ENCODE data around the gene ZFYVE28. TPM values are rescaled to one million over a fixed set of nuclear protein-coding genes. Genes with fewer than 3 reads are reported as not detected.

Gene ZFYVE28
- total and polyA plus RNA-seq, 2 donors (not counting 1 experiment from before 2014, with no cell fraction given), result 5.8 to 12.1 TPM

GRCh38 chr4:2331519-2332200, 86.8 kb downstream of the ZFYVE28 start:
- intact Hi-C loops (cut with micrococcal nuclease), result no loop called here
- TF ChIP-seq CTCF (IDR thresholded peaks at IDR 0.05), result no peak
- WGBS (ENCODE audit: insufficient coverage), result 90% methylated on average over 13 of the region's 13 CpGs
- H3K36me3 ChIP-seq (replicated peaks in 1 of 2; ENCODE audit: control extremely low read depth in 1 of 2, control insufficient read depth in 1 of 2, extremely low read depth in 1 of 2, insufficient read depth in 2 of 2, low read length in 1 of 2), result no peaks in the 10 kb centered on the region
- H3K4me2 ChIP-seq (replicated peaks; ENCODE audit: low read depth, low read length, poor library complexity, severe bottlenecking), result no peak overlapping the region
- peaks cover 2 to 5% (median 3%) of the 10 kb centered on the region in 3 donors for H3K9me3 ChIP-seq (ENCODE audit: control extremely low read depth in 1 of 3, control insufficient read depth in 2 of 3, insufficient read depth in 1 of 3, low read length in 2 of 3)
- Mint-ChIP-seq H3K4me1 (peaks cover 15% of the 10 kb centered on the region), H3K27ac (no peak overlapping the region), H3K9me3 (ENCODE audit: insufficient read depth) (peaks cover 4% of the 10 kb centered on the region), H3K4me3 (no peak overlapping the region), H3K27me3 (peaks cover 5% of the 10 kb centered on the region)
- H3K27me3 ChIP-seq (replicated peaks in 1 of 4; ENCODE audit: control extremely low read depth in 1 of 4, control insufficient read depth in 3 of 4, insufficient read depth in 4 of 4, low read length in 3 of 4), result peaks cover 0 to 9% (median 0%) of the 10 kb centered on the region in 4 experiments
- DNase-seq (no peak), ATAC-seq (ENCODE audit: low read depth) (no peak)
- H3K79me2 ChIP-seq (ENCODE audit: control insufficient read depth, insufficient read depth, low read length), result no peaks in the 10 kb centered on the region
- H3K4me1 ChIP-seq (ENCODE audit: control insufficient read depth in 2 of 2, insufficient read depth in 2 of 2, low read length in 2 of 2), result peaks cover 12 to 14% of the 10 kb centered on the region in 2 donors
- no peak overlapping the region for H2AFZ ChIP-seq (ENCODE audit: insufficient read depth, low read depth, low read length, poor library complexity, severe bottlenecking)
- H3K9ac ChIP-seq (ENCODE audit: low read length), result no peak overlapping the region
- H3K27ac ChIP-seq (ENCODE audit: low read length in 2 of 2), result no peak overlapping the region
- no peaks in the 10 kb centered on the region for H4K20me1 ChIP-seq (ENCODE audit: control insufficient read depth, insufficient read depth, low read length, poor library complexity, severe bottlenecking)
- CTCF ChIA-PET, result no interaction called here
- POLR2A ChIA-PET, result no interaction called here
- H3K4me3 ChIP-seq (ENCODE audit: control extremely low read depth in 1 of 5, extremely low read depth in 1 of 5, insufficient read depth in 1 of 5, low read depth in 2 of 5, low read length in 4 of 5), result no peak overlapping the region

GRCh38 chr4:2331043-2331420, 87.4 kb downstream of the ZFYVE28 start:
- Histone ChIP-seq H2AFZ (ENCODE audit: insufficient read depth, low read depth, low read length, poor library complexity, severe bottlenecking) (no peak overlapping the region), H3K4me2 (replicated peaks; ENCODE audit: low read depth, low read length, poor library complexity, severe bottlenecking) (no peak overlapping the region), H4K20me1 (ENCODE audit: control insufficient read depth, insufficient read depth, low read length, poor library complexity, severe bottlenecking) (no peaks in the 10 kb centered on the region), H3K9ac (ENCODE audit: low read length) (no peak overlapping the region), H3K4me3 (ENCODE audit: control extremely low read depth in 1 of 5, extremely low read depth in 1 of 5, insufficient read depth in 1 of 5, low read depth in 2 of 5, low read length in 4 of 5) (no peak overlapping the region), H3K27me3 (replicated peaks in 1 of 4; ENCODE audit: control extremely low read depth in 1 of 4, control insufficient read depth in 3 of 4, insufficient read depth in 4 of 4, low read length in 3 of 4) (peaks cover 0 to 9% (median 0%) of the 10 kb centered on the region in 4 experiments), H3K36me3 (replicated peaks in 1 of 2; ENCODE audit: control extremely low read depth in 1 of 2, control insufficient read depth in 1 of 2, extremely low read depth in 1 of 2, insufficient read depth in 2 of 2, low read length in 1 of 2) (no peaks in the 10 kb centered on the region), H3K4me1 (ENCODE audit: control insufficient read depth in 2 of 2, insufficient read depth in 2 of 2, low read length in 2 of 2) (peaks cover 12 to 14% of the 10 kb centered on the region in 2 donors), H3K79me2 (ENCODE audit: control insufficient read depth, insufficient read depth, low read length) (no peaks in the 10 kb centered on the region), H3K27ac (ENCODE audit: low read length in 2 of 2) (no peak overlapping the region), H3K9me3 (ENCODE audit: control extremely low read depth in 1 of 3, control insufficient read depth in 2 of 3, insufficient read depth in 1 of 3, low read length in 2 of 3) (peaks cover 2 to 5% (median 3%) of the 10 kb centered on the region in 3 donors)
- intact Hi-C loops (cut with micrococcal nuclease), result no loop called here
- 78% methylated on average over 11 of the region's 11 CpGs for WGBS (ENCODE audit: insufficient coverage)
- Mint-ChIP-seq H3K4me3 (no peak overlapping the region), H3K27ac (no peak overlapping the region), H3K27me3 (peaks cover 5% of the 10 kb centered on the region), H3K9me3 (ENCODE audit: insufficient read depth) (peaks cover 4% of the 10 kb centered on the region), H3K4me1 (peaks cover 15% of the 10 kb centered on the region)
- ATAC-seq (ENCODE audit: low read depth), result no peak
- ChIA-PET POLR2A (no interaction called here), CTCF (no interaction called here)
- no peak for DNase-seq
- TF ChIP-seq CTCF (IDR thresholded peaks at IDR 0.05) (no peak), EZH2 (IDR thresholded peaks at IDR 0.05; ENCODE audit: borderline replicate concordance, insufficient read depth, low read depth, low read length, poor library complexity, severe bottlenecking) (no peak)

Data from B cell (primary cell).